Measurements from ENCODE around the gene ENPP1.
"Not testable (repeated sequence)": the region's sequence is repeated elsewhere in the genome, so short reads cannot be mapped to it uniquely, and the experiment has no call there.

ENPP1 gene

GRCh38 chr6:131898718-131899117 lies 90.9 kb downstream of the ENPP1 start:
- Histone ChIP-seq H3K9me3 (ENCODE audit: control insufficient read depth, low read length) (no peaks in the 10 kb centered on the region), H3K79me2 (no peaks in the 10 kb centered on the region), H3K4me2 (ENCODE audit: low read length) (no peak overlapping the region), H3K27me3 (ENCODE audit: control insufficient read depth, insufficient read depth, low read length) (no peaks in the 10 kb centered on the region), H2AFZ (no peak overlapping the region), H3K9ac (no peak overlapping the region), H3K27ac (no peak overlapping the region), H3K36me3 (ENCODE audit: control insufficient read depth, insufficient read depth, low read length) (no peaks in the 10 kb centered on the region), H3K4me1 (no peaks in the 10 kb centered on the region), H3K4me3 (ENCODE audit: low read depth, low read length) (no peak overlapping the region)
- TF ChIP-seq CTCF (IDR thresholded peaks at IDR 0.05): no peak

GRCh38 chr6:131900231-131900630 lies 92.4 kb downstream of the ENPP1 start:
- no peaks in the 10 kb centered on the region for H3K36me3 ChIP-seq (ENCODE audit: control insufficient read depth, insufficient read depth, low read length)
- no peaks in the 10 kb centered on the region for H3K4me1 ChIP-seq
- no peak for TF ChIP-seq CTCF (IDR thresholded peaks at IDR 0.05)

GRCh38 chr6:131901326-131901873 lies 93.6 kb downstream of the ENPP1 start:
- not testable (repeated sequence) for H3K79me2 ChIP-seq; H3K4me3 ChIP-seq (ENCODE audit: low read depth, low read length); H3K9me3 ChIP-seq (ENCODE audit: control insufficient read depth, low read length); H3K27me3 ChIP-seq (ENCODE audit: control insufficient read depth, insufficient read depth, low read length); H3K4me1 ChIP-seq; H3K4me2 ChIP-seq (ENCODE audit: low read length); H3K9ac ChIP-seq; H2AFZ ChIP-seq; H3K27ac ChIP-seq; H3K36me3 ChIP-seq (ENCODE audit: control insufficient read depth, insufficient read depth, low read length)

More at GRCh38 chr6:131900231-131900630, 92.4 kb downstream of the ENPP1 start:
- Histone ChIP-seq H2AFZ (no peak overlapping the region), H3K4me2 (ENCODE audit: low read length) (no peak overlapping the region), H3K27me3 (ENCODE audit: control insufficient read depth, insufficient read depth, low read length) (no peaks in the 10 kb centered on the region), H3K9me3 (ENCODE audit: control insufficient read depth, low read length) (no peaks in the 10 kb centered on the region), H3K4me3 (ENCODE audit: low read depth, low read length) (no peak overlapping the region), H3K27ac (no peak overlapping the region), H3K9ac (no peak overlapping the region), H3K79me2 (no peaks in the 10 kb centered on the region)

- H3K4me1 ChIP-seq; H3K79me2 ChIP-seq; H2AFZ ChIP-seq; H3K9ac ChIP-seq; H3K4me3 ChIP-seq (ENCODE audit: low read depth, low read length); H3K36me3 ChIP-seq (ENCODE audit: control insufficient read depth, insufficient read depth, low read length); H3K9me3 ChIP-seq (ENCODE audit: control insufficient read depth, low read length); H3K27me3 ChIP-seq (ENCODE audit: control insufficient read depth, insufficient read depth, low read length); H3K27ac ChIP-seq; H3K4me2 ChIP-seq (ENCODE audit: low read length): not testable (repeated sequence)
These were observed 95.9 kb downstream of the ENPP1 start for GRCh38 chr6:131903734-131904133.

- not testable (repeated sequence) for H3K4me2 ChIP-seq (ENCODE audit: low read length); H3K4me1 ChIP-seq; H3K9ac ChIP-seq; H3K27ac ChIP-seq; H3K9me3 ChIP-seq (ENCODE audit: control insufficient read depth, low read length); H2AFZ ChIP-seq; H3K79me2 ChIP-seq; H3K27me3 ChIP-seq (ENCODE audit: control insufficient read depth, insufficient read depth, low read length); H3K4me3 ChIP-seq (ENCODE audit: low read depth, low read length); H3K36me3 ChIP-seq (ENCODE audit: control insufficient read depth, insufficient read depth, low read length)
These were observed 101.0 kb downstream of the ENPP1 start for GRCh38 chr6:131908787-131909186.

GRCh38 chr6:131909408-131910218 lies 101.8 kb downstream of the ENPP1 start:
- no peak overlapping the region for H2AFZ ChIP-seq
- H3K9ac ChIP-seq: no peak overlapping the region
- no peaks in the 10 kb centered on the region for H3K4me1 ChIP-seq
- no peak overlapping the region for H3K4me3 ChIP-seq (ENCODE audit: low read depth, low read length)
- H3K9me3 ChIP-seq (ENCODE audit: control insufficient read depth, low read length): no peaks in the 10 kb centered on the region
- no peaks in the 10 kb centered on the region for H3K27me3 ChIP-seq (ENCODE audit: control insufficient read depth, insufficient read depth, low read length)
- H3K36me3 ChIP-seq (ENCODE audit: control insufficient read depth, insufficient read depth, low read length): no peaks in the 10 kb centered on the region
- H3K79me2 ChIP-seq: no peaks in the 10 kb centered on the region
- H3K27ac ChIP-seq: no peak overlapping the region
- TF ChIP-seq CTCF (IDR thresholded peaks at IDR 0.05): peak; percentile 91
- no peak overlapping the region for H3K4me2 ChIP-seq (ENCODE audit: low read length)
